ENCODE results near the gene AHNAK.
"Not testable (repeated sequence)": the region's sequence is repeated elsewhere in the genome, so short reads cannot be mapped to it uniquely, and the experiment has no call there.

AHNAK gene

GRCh38 chr11:62456630-62457029, 90.0 kb downstream of the AHNAK start:
- no peak for DNase-seq

- no peak for DNase-seq
These were observed 93.7 kb downstream of the AHNAK start for GRCh38 chr11:62452839-62453468.

DNA sequence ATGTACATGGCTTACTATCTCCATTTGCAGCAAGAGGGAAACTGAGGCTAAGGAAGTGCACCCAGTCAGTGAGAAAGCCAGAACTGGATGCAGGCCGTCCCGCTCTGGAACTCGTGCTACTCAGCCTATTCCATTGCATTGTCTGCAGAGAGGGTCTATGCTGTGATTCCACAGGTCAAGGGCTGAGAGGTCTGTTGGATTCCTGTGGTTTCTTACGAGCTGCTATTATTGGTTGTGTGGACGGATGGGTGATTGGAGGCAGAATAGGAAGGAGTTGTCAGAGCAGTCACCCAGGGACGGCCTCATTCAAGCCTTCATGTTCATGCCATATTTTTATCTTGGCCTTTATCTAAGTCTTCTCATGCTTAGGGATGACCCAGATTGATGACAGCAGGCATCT, 94.3 kb downstream of the AHNAK start:
- DNase-seq = no peak

DNA sequence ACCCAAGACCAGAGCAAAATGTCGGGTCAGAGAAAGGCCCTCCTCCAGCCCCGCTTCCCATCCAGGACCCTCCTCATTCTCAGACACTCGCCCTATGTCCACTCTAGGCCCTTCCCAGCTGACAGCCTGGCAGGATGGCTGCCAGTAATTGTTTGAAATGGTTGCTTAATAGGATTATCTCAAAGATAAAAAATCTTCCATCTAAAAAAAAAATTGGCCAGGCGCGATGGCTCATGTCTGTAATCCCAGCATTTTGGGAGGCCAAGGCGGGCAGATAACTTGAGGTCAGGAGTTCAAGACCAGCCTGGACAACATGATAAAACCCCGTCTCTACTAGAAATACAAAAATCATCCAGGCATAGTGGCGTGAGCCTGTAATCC, 95.4 kb downstream of the AHNAK start:
- no peak for DNase-seq

DNA sequence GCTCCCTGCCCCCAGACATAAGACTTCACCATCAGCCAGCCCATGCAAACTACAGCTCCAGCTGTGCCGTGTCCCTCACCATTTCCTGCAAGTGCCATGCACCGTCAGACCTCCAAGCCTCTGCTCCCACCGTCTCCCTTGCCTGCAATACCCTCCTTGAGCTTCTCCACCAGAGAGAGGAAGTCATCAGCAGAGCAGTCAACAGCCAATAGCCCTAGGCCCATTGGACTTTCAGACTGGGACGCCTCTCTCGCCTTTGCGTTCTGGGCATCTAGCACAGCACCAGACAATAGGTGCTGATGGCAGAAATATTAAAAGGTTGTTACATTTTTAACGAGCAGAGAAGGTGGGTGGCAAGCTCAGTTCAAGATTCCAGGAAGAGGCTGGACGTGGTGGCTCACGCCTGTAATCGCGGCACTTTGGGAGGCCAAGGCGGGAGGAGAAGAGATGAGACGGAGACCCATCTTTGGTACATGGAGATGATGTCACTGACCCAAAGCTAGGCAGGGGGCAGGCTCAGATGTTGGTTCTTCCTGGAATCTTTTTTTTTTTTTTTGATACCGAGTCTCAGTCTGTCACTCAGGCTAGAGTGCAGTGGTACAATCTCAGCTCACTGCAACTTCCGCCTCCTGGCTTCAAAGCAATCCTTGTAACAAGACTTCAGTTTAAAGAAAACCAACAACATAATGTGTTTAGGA, 95.9 kb downstream of the AHNAK start:
- no peak for DNase-seq

DNA sequence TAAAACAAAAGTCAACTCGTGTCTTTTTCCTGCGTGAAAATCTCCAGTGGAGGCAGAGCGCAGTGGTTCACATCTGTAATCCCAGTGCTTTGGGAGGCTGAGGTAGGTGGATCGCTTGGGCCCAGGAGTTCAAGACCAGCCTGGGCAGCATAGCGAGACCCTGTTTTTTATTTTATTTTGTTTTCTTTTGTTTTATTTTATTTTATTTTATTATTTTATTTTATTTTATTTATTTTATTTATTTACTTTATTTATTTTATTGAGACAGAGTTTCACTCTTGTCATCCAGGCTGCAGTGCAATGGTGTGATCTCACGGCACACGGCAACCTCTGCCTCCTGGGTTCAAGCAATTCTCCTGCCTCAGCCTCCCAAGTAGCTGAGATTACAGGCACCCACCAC, 96.7 kb downstream of the AHNAK start:
- DNase-seq = not testable (repeated sequence)

DNA sequence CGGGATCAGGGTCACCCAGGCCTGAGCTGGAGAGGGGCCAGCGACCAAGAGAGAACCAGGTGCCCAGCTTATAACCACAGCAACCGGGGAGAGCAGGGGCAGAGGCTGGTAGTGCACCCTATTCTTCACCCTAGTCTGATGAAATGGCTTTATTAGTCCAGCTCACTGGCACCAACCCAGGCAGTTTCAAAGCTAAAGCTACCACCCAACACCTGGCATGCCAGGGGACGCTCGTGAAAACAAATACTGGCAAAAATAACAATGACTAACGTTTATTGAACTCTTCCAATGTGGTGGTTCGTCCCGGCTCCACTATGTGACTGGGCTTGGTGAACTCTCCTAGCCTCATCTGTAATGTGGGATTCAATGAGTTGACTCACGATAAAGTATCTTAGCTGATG, 97.2 kb downstream of the AHNAK start:
- DNase-seq = no peak

- no peak for DNase-seq
These were observed 100.5 kb downstream of the AHNAK start for GRCh38 chr11:62446091-62446490.

GRCh38 chr11:62445314-62445740, 101.3 kb downstream of the AHNAK start:
- DNase-seq = no peak

GRCh38 chr11:62444835-62445234, 101.8 kb downstream of the AHNAK start:
- no peak for DNase-seq

- DNase-seq = no peak
These were observed 102.3 kb downstream of the AHNAK start for GRCh38 chr11:62444236-62444833.

- DNase-seq = no peak
These were observed 103.0 kb downstream of the AHNAK start for GRCh38 chr11:62443390-62444235.

DNA sequence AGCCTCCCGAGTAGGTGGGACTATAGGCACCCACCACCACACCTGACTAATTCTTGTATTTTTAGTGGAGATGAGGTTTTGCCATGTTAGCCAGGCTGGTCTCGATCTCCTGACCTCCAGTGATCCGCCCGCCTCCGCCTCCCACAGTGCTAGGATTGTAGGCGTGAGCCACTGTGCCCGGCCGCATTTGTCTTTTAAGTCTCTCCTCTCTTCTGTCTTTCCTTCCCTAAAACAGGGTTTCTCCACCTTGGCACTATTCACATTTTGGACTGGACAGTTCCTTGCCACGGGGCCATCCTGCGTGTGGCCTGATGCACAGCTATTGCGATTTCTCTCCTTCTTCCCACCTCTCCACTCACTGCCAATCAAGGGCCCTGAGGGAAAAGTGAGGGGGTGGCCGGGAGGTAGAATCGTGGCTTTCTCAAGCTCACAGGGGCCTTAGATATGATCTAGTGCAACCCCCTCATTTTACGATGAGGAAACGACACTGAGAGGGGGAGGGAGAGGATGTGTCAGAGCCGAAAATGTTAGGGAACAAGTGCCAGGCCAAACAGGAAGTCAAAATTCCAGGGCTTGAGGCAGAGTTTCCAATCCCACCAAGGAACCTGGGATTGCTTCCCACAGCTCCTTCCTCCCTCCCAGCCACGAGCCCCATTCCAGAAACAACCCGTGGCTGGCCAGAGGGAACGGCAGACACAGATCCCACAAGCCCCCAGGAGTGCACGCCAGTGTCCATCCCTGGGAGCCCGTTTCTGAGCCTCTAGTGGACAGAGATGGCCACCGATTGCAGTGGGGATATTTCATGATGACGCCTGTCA, 106.6 kb downstream of the AHNAK start:
- no peak for DNase-seq

GRCh38 chr11:62438641-62439040, 108.0 kb downstream of the AHNAK start:
- DNase-seq = no peak

GRCh38 chr11:62437616-62438015, 109.0 kb downstream of the AHNAK start:
- no peak for DNase-seq

- no peak for DNase-seq
These were observed 110.6 kb downstream of the AHNAK start for GRCh38 chr11:62435846-62436660.

DNA sequence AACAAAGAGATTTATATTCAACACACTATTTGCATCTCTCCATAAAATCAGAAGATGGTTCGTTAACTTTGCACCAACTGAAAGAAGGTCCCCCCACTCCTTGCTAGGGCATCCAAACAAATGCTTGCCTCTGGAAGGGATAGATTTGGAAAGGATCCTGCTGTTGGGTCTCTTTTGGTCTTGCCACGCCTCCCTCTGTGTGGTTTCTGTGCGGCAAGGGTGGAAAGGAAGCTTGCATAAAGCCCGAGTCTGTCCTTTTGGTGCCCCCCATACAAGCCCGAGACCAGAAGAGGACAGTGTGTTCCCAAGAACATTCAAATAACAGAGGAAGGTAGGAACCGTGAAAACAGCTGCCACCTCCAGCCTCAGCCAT, 112.7 kb downstream of the AHNAK start:
- no peak for DNase-seq

DNA sequence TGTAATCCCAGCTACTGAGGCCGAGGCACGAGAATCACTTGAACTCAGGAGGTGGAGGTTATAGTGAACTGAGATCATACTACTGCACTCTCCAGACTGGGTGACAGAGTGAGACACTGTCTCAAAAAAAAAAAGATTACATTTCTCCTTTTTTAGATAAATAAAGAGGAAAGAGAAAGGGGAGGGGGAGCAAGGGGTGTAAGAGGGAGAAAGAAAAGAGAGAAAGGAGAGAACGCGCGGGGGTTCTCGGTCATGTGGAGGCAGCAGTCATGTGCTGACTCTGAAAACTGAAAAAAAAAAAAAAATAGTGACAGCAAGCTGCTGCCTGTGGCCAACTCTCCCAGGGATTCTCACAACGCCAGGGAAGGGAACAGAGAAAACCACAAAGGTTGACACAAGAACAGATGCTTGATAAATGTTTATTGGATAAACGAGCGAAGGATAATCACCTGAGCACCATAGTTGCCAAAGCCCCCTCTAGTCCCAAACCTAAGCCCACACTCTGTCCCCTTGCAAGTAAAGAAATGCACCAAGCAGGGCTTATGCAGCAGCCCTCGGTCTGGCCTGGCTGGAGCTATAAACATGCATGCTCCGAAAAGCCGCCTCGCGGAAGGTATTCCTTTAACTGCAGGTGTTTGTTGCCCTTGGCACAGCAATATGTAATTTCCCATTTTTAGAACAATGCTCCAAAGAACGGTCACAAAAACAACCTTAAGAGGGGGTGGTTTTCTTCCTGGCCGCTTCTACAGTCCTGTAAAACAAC, 113.3 kb downstream of the AHNAK start:
- no peak for DNase-seq

GRCh38 chr11:62432695-62433094, 113.9 kb downstream of the AHNAK start:
- DNase-seq = no peak

DNA sequence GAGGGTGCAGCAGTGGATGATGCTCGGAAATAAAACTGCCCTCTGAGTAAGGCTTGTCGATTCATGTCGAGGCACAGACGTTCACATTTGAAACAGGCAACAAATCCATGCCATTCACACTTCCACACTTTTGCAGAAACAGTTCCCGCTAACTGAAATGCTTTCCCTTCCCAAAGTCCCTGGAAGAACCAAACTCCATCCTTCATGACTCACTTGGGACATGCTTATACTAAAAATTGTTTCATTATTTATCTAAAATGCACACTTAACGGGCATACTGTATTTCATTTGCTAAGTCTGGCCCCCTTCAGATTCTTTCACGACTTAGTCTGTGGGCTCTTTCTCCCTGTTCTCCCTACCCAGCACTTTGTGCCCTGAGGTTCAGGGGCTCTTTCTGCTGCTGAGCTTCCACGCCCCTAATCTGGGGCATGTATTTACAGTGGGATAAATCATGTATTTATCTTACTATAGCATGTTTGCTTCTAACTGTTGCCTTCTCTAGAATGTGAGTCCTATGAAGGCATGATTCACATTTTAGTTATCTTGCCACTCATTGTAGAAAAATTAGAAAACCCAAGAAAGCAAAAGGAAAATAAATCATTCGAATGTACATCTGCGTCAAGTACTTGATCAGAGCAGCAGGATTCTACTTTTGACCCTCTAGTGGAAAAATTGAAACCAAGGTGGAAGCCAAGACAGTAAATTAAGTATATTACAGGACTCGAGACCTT, 115.3 kb downstream of the AHNAK start:
- DNase-seq = no peak

Data from SHP77 treated with DMSO at 0.1 percent for 48 hours (cell line).